Hepatocyte (in vitro differentiated cells): ENCODE measurements around the gene NUBP2. TPM values are rescaled to one million over a fixed set of nuclear protein-coding genes. Genes with fewer than 3 reads are reported as not detected.

Experiments
- DNase-seq: peaks from one replicate; pipeline ENCODE4 v3.0.0-alpha.2; 2016; ENCODE audit warnings: low spot score
- H2AFZ ChIP-seq: fragments of 200-600 bp; sonication (generic); 2 replicates; pipeline ENCODE4 v1.6.0; 2016; ENCODE audit warnings: antibody characterized with exemption, mild to moderate bottlenecking
- H3K27ac ChIP-seq: fragments of 200-600 bp; sonication (generic); 2 replicates; pipeline ENCODE4 v1.5.1; 2016; ENCODE audit warnings: mild to moderate bottlenecking
- H3K27me3 ChIP-seq: fragments of 200-600 bp; sonication (generic); 2 replicates; pipeline ENCODE4 v1.6.1; 2016
- H3K36me3 ChIP-seq: fragments of 200-600 bp; sonication (generic); replicated peaks from 2 replicates; pipeline ENCODE4 v1.5.1; 2016; ENCODE audit warnings: low read depth; ENCODE audit not compliant: insufficient read depth
- H3K4me1 ChIP-seq: fragments of 200-600 bp; sonication (generic); 2 replicates; pipeline ENCODE4 v1.5.1; 2016; ENCODE audit warnings: mild to moderate bottlenecking, moderate library complexity; ENCODE audit not compliant: insufficient read depth
- H3K4me2 ChIP-seq: fragments of 200-600 bp; sonication (generic); 2 replicates; pipeline ENCODE4 v1.6.0; 2016
- H3K4me3 ChIP-seq: fragments of 200-600 bp; sonication (generic); 2 replicates; pipeline ENCODE4 v1.5.1; 2016; ENCODE audit warnings: mild to moderate bottlenecking
- H3K79me2 ChIP-seq: fragments of 200-600 bp; sonication (generic); 2 replicates; pipeline ENCODE4 v1.6.0; 2017; ENCODE audit warnings: mild to moderate bottlenecking
- H3K9me2 ChIP-seq: fragments of 200-600 bp; sonication (generic); replicated peaks from 2 replicates; pipeline ENCODE4 v1.6.0; 2017; ENCODE audit warnings: mild to moderate bottlenecking; ENCODE audit not compliant: insufficient read depth
- H3K9me3 ChIP-seq: fragments of 200-600 bp; sonication (generic); 2 replicates; pipeline ENCODE4 v1.5.1; 2016; ENCODE audit warnings: low read depth, mild to moderate bottlenecking
- H4K20me1 ChIP-seq: fragments of 200-600 bp; sonication (generic); 2 replicates; pipeline ENCODE4 v1.6.0; 2016; ENCODE audit warnings: mild to moderate bottlenecking; ENCODE audit not compliant: insufficient read depth, poor library complexity, severe bottlenecking
- CTCF ChIP-seq: fragments of 200-600 bp; sonication (generic); IDR thresholded peaks from 2 replicates; pipeline ENCODE4 v1.5.1; 2016; ENCODE audit warnings: antibody characterized with exemption, mild to moderate bottlenecking; ENCODE audit not compliant: poor library complexity
- EZH2 ChIP-seq: fragments of 200-600 bp; sonication (generic); IDR thresholded peaks from 2 replicates; pipeline ENCODE4 v1.6.1; 2016; ENCODE audit warnings: antibody characterized with exemption, mild to moderate bottlenecking, borderline replicate concordance
- EZH2phosphoT487 ChIP-seq: fragments of 200-600 bp; sonication (generic); IDR thresholded peaks from one replicate; pipeline ENCODE4 v1.6.1; 2018; ENCODE audit warnings: antibody characterized with exemption, mild to moderate bottlenecking, low read depth, moderate library complexity; ENCODE audit not compliant: unreplicated experiment, severe bottlenecking
- WGBS: methylation state at CpG from one replicate; pipeline ENCODE4 v1.1.6; 2016; ENCODE audit warnings: low lambda C conversion rate; ENCODE audit errors: missing lambda C conversion rate; 5-methylcytosine and 5-hydroxymethylcytosine counted together
- polyA plus RNA-seq: library from polyadenylated mRNA; unstranded; fragments of >200 nt; fragmentation: Nextera tagmentation; extraction: Ambion mirVana; gene quantifications from 2 replicates; pipeline ENCODE4 v1.2.1, GENCODE V29; 2016
- total RNA-seq: library from RNA; depleted of rRNA; stranded (reverse); fragments of >200 nt; gene quantifications from 2 replicates; pipeline ENCODE4 v1.2.3, GENCODE V29; 2014

NUBP2 gene
- total and polyA plus RNA-seq, 2 experiments from 2014 or later: 85.4 to 101 TPM

- H2AFZ ChIP-seq: no peak overlapping the region
- peaks cover 9% of the 10 kb centered on the region for H3K4me1 ChIP-seq
- H4K20me1 ChIP-seq: peaks cover 3% of the 10 kb centered on the region
- no peak overlapping the region for H3K4me2 ChIP-seq
- no peaks in the 10 kb centered on the region for H3K9me3 ChIP-seq
- H3K27me3 ChIP-seq: no peaks in the 10 kb centered on the region
- 98% methylated on average over 19 of the region's 21 CpGs for WGBS
- no peak for DNase-seq
- no peaks in the 10 kb centered on the region for H3K79me2 ChIP-seq
- H3K9me2 ChIP-seq: no peaks in the 10 kb centered on the region
- TF ChIP-seq EZH2phosphoT487: no peak
- no peak for TF ChIP-seq CTCF
- no peak for TF ChIP-seq EZH2
- no peaks in the 10 kb centered on the region for H3K36me3 ChIP-seq
- no peak overlapping the region for H3K4me3 ChIP-seq
- no peak overlapping the region for H3K27ac ChIP-seq
These were observed 23.2 kb upstream of the NUBP2 start for GRCh38 chr16:1759511-1759910.

- Histone ChIP-seq H2AFZ (no peak overlapping the region), H3K4me1 (peaks cover 9% of the 10 kb centered on the region), H3K4me2 (no peak overlapping the region), H3K79me2 (no peaks in the 10 kb centered on the region), H3K27ac (no peak overlapping the region), H3K27me3 (no peaks in the 10 kb centered on the region), H3K9me2 (no peaks in the 10 kb centered on the region), H3K36me3 (no peaks in the 10 kb centered on the region), H3K4me3 (no peak overlapping the region), H3K9me3 (no peaks in the 10 kb centered on the region), H4K20me1 (peaks cover 3% of the 10 kb centered on the region)
- 95% methylated on average over 15 of the region's 15 CpGs for WGBS
- DNase-seq: no peak
- TF ChIP-seq EZH2 (no peak), EZH2phosphoT487 (no peak), CTCF (no peak)
These were observed 21.8 kb upstream of the NUBP2 start for GRCh38 chr16:1760911-1761310.

GRCh38 chr16:1761751-1762150 is 21.0 kb upstream of the NUBP2 start:
- TF ChIP-seq CTCF: no peak
- no peak for TF ChIP-seq EZH2phosphoT487
- TF ChIP-seq EZH2: no peak
- WGBS: 94% methylated on average over 11 of the region's 15 CpGs
- no peak overlapping the region for H2AFZ ChIP-seq
- H3K27ac ChIP-seq: no peak overlapping the region
- H3K79me2 ChIP-seq: no peaks in the 10 kb centered on the region
- H3K4me1 ChIP-seq: peaks cover 9% of the 10 kb centered on the region
- no peaks in the 10 kb centered on the region for H3K9me2 ChIP-seq
- H4K20me1 ChIP-seq: peaks cover 3% of the 10 kb centered on the region
- no peaks in the 10 kb centered on the region for H3K9me3 ChIP-seq
- no peaks in the 10 kb centered on the region for H3K36me3 ChIP-seq
- H3K4me2 ChIP-seq: no peak overlapping the region
- DNase-seq: no peak
- H3K4me3 ChIP-seq: no peak overlapping the region
- H3K27me3 ChIP-seq: no peaks in the 10 kb centered on the region

GRCh38 chr16:1762196-1762878 is 20.4 kb upstream of the NUBP2 start:
- no peaks in the 10 kb centered on the region for H3K79me2 ChIP-seq
- no peaks in the 10 kb centered on the region for H3K9me3 ChIP-seq
- H3K9me2 ChIP-seq: no peaks in the 10 kb centered on the region
- peaks cover 3% of the 10 kb centered on the region for H4K20me1 ChIP-seq
- 96% methylated on average over 27 of the region's 30 CpGs for WGBS
- TF ChIP-seq CTCF: no peak
- TF ChIP-seq EZH2: no peak
- TF ChIP-seq EZH2phosphoT487: no peak
- no peak overlapping the region for H2AFZ ChIP-seq
- H3K4me3 ChIP-seq: no peak overlapping the region
- peaks cover 8% of the 10 kb centered on the region for H3K4me1 ChIP-seq
- no peak for DNase-seq
- H3K36me3 ChIP-seq: no peaks in the 10 kb centered on the region
- H3K27ac ChIP-seq: no peak overlapping the region
- H3K27me3 ChIP-seq: no peaks in the 10 kb centered on the region
- H3K4me2 ChIP-seq: no peak overlapping the region
